H9 (cell line): Measurements from ENCODE around the gene BCAS3. TPM values are rescaled to one million over a fixed set of nuclear protein-coding genes. Genes with fewer than 3 reads are reported as not detected.

ENCODE experiments used
- DNase-seq: peaks from one replicate; pipeline ENCODE4 v3.0.0-alpha.2; 2017
- H2AFZ ChIP-seq: one replicate; pipeline ENCODE4 v1.6.1; 2013; ENCODE audit warnings: mild to moderate bottlenecking, low read length, control low read depth, moderate library complexity
- H2AK5ac ChIP-seq: 2 replicates; pipeline ENCODE4 v1.6.1; 2013; ENCODE audit warnings: low read length, control low read depth, mixed read lengths; ENCODE audit not compliant: insufficient read length
- H2BK120ac ChIP-seq: one replicate; pipeline ENCODE4 v1.6.1; 2013; ENCODE audit warnings: low read depth, mild to moderate bottlenecking, low read length, control low read depth, inconsistent platforms; ENCODE audit not compliant: poor library complexity, severe bottlenecking
- H2BK12ac ChIP-seq: 2 replicates; pipeline ENCODE4 v1.6.1; 2013; ENCODE audit warnings: low read length, control low read depth, mixed read lengths, low read depth; ENCODE audit not compliant: insufficient read length
- H2BK15ac ChIP-seq: 2 replicates; pipeline ENCODE4 v1.6.1; 2013; ENCODE audit warnings: low read depth, low read length, control low read depth
- H2BK20ac ChIP-seq: one replicate; pipeline ENCODE4 v1.6.1; 2013; ENCODE audit warnings: low read depth, mild to moderate bottlenecking, low read length, control low read depth, inconsistent platforms; ENCODE audit not compliant: poor library complexity, severe bottlenecking
- H2BK5ac ChIP-seq: 2 replicates; pipeline ENCODE4 v1.6.1; 2013; ENCODE audit warnings: low read length, control low read depth, mixed read lengths; ENCODE audit not compliant: insufficient read length
- H3K14ac ChIP-seq: 2 replicates; pipeline ENCODE4 v1.6.1; 2013; ENCODE audit warnings: low read length, control low read depth; ENCODE audit not compliant: insufficient read depth
- H3K18ac ChIP-seq: 2 replicates; pipeline ENCODE4 v1.6.1; 2013; ENCODE audit warnings: low read depth, mild to moderate bottlenecking, mixed read lengths, low read length, control low read depth; ENCODE audit not compliant: insufficient read length
- H3K23ac ChIP-seq: 2 replicates; pipeline ENCODE4 v1.6.1; 2013; ENCODE audit warnings: low read length, control low read depth, mixed read lengths, low read depth; ENCODE audit not compliant: insufficient read length
- H3K23me2 ChIP-seq: 2 replicates; pipeline ENCODE4 v1.6.1; 2013; ENCODE audit warnings: low read depth, mild to moderate bottlenecking, mixed read lengths, low read length, control low read depth; ENCODE audit not compliant: insufficient read length, poor library complexity, severe bottlenecking
- H3K27ac ChIP-seq: 2 replicates; pipeline ENCODE4 v1.5.1; 2013; ENCODE audit warnings: low read length, control low read depth, mixed read lengths, low read depth; ENCODE audit not compliant: insufficient read length
- H3K27me3 ChIP-seq: 2 replicates; pipeline ENCODE4 v1.6.1; 2013; ENCODE audit warnings: low read length, control low read depth, inconsistent platforms; ENCODE audit not compliant: insufficient read depth
- H3K4ac ChIP-seq: 2 replicates; pipeline ENCODE4 v1.6.1; 2013; ENCODE audit warnings: low read depth, mild to moderate bottlenecking, control low read depth, inconsistent platforms, low read length, moderate library complexity
- H3K4me1 ChIP-seq: 2 replicates; pipeline ENCODE4 v1.6.1; 2013; ENCODE audit warnings: low read length, control low read depth, inconsistent platforms; ENCODE audit not compliant: insufficient read depth
- H3K4me2 ChIP-seq: 2 replicates; pipeline ENCODE4 v1.6.1; 2013; ENCODE audit warnings: low read length, control low read depth, mixed read lengths; ENCODE audit not compliant: insufficient read length, insufficient read depth
- H3K56ac ChIP-seq: 2 replicates; pipeline ENCODE4 v1.6.1; 2013; ENCODE audit warnings: low read depth, mild to moderate bottlenecking, mixed read lengths, low read length, control low read depth; ENCODE audit not compliant: insufficient read length
- H3K79me1 ChIP-seq: 2 replicates; pipeline ENCODE4 v1.6.1; 2013; ENCODE audit warnings: low read depth, mild to moderate bottlenecking, moderate library complexity, low read length, control low read depth, inconsistent platforms; ENCODE audit not compliant: insufficient read depth, poor library complexity, severe bottlenecking
- H3K79me2 ChIP-seq: 2 replicates; pipeline ENCODE4 v1.6.1; 2013; ENCODE audit warnings: low read length, control low read depth, inconsistent platforms; ENCODE audit not compliant: insufficient read depth
- H3K9ac ChIP-seq: 2 replicates; pipeline ENCODE4 v1.6.1; 2013; ENCODE audit warnings: low read length, control low read depth, mixed read lengths; ENCODE audit not compliant: insufficient read length; ENCODE audit errors: extremely low read depth
- H3K9me3 ChIP-seq: one replicate; pipeline ENCODE4 v1.6.1; 2013; ENCODE audit warnings: low read depth, low read length, inconsistent platforms; ENCODE audit not compliant: control insufficient read depth
- H3T11ph ChIP-seq: one replicate; pipeline ENCODE4 v1.6.1; 2013; ENCODE audit warnings: mild to moderate bottlenecking, low read length, control low read depth, inconsistent platforms
- H4K20me1 ChIP-seq: one replicate; pipeline ENCODE4 v1.6.1; 2013; ENCODE audit not compliant: control insufficient read depth, insufficient read length, insufficient read depth
- H4K5ac ChIP-seq: 2 replicates; pipeline ENCODE4 v1.6.1; 2013; ENCODE audit warnings: low read depth, mild to moderate bottlenecking, mixed read lengths, low read length, control low read depth; ENCODE audit not compliant: insufficient read length
- H4K8ac ChIP-seq: replicated peaks from 2 replicates; pipeline ENCODE4 v1.6.1; 2013; ENCODE audit warnings: low read length, control low read depth, mixed read lengths, low read depth; ENCODE audit not compliant: insufficient read length
- H4K91ac ChIP-seq: 2 replicates; pipeline ENCODE4 v1.6.1; 2013; ENCODE audit warnings: low read depth, mild to moderate bottlenecking, moderate library complexity, mixed read lengths, low read length, control low read depth; ENCODE audit not compliant: insufficient read length
- H3K27ac Mint-ChIP-seq, 3 experiments: 2 replicates in 2 of 3; 3 replicates in 1 of 3; pipeline ENCODE4 v1.8.0; 2020 to 2021; ENCODE audit warnings: mixed read lengths in 3 of 3, mild to moderate bottlenecking in 1 of 3, moderate library complexity in 1 of 3
- H3K27me3 Mint-ChIP-seq: 2 replicates; pipeline ENCODE4 v1.8.0; 2021; ENCODE audit warnings: low read depth, mild to moderate bottlenecking, moderate library complexity, mixed read lengths
- H3K36me3 Mint-ChIP-seq, 3 experiments: 2 replicates in 2 of 3; 3 replicates in 1 of 3; pipeline ENCODE4 v1.8.0; 2020 to 2021; ENCODE audit warnings: low read depth in 3 of 3, mixed read lengths in 3 of 3; ENCODE audit not compliant: insufficient read depth in 1 of 3
- H3K4me1 Mint-ChIP-seq, 2 experiments: 2 replicates each; pipeline ENCODE4 v1.8.0; 2020; ENCODE audit warnings: mixed read lengths in 2 of 2
- H3K4me3 Mint-ChIP-seq, 2 experiments: 2 replicates in 1 of 2; 3 replicates in 1 of 2; pipeline ENCODE4 v1.8.0; 2020 to 2021; ENCODE audit warnings: mild to moderate bottlenecking in 2 of 2, mixed read lengths in 2 of 2, moderate library complexity in 1 of 2
- H3K9me3 Mint-ChIP-seq, 2 experiments: 2 replicates in 1 of 2; 3 replicates in 1 of 2; pipeline ENCODE4 v1.8.0; 2020; ENCODE audit warnings: mild to moderate bottlenecking in 2 of 2, mixed read lengths in 2 of 2, moderate library complexity in 1 of 2
- WGBS: extraction: QIAGEN DNeasy Blood & Tissue Kit; methylation state at CpG from one replicate; pipeline ENCODE4 v1.1.7; 2013; ENCODE audit warnings: missing lambda C conversion rate, low lambda C conversion rate, mixed read lengths; ENCODE audit not compliant: insufficient read length; ENCODE audit errors: extremely low coverage; 5-methylcytosine and 5-hydroxymethylcytosine counted together
- total RNA-seq: library from RNA; stranded (reverse); gene quantifications from 2 replicates; pipeline ENCODE4 v1.2.1, GENCODE V29; 2021
- TF ChIP-seq, protein P1 (sequence below): fragments of 200-600 bp; sonication (generic); conservative IDR thresholded peaks from 3 replicates; pipeline ENCODE4 v1.8.0; 2021; ENCODE audit warnings: antibody characterized with exemption, mild to moderate bottlenecking

BCAS3 gene
- total RNA-seq, 1 experiment from 2014 or later = 22.4 TPM

- Histone ChIP-seq H3T11ph (no peak overlapping the region), H3K23me2 (no peaks in the 10 kb centered on the region), H3K56ac (no peak overlapping the region), H2BK12ac (no peak overlapping the region), H2BK20ac (no peak overlapping the region), H4K8ac (no peak overlapping the region), H2BK15ac (no peak overlapping the region), H3K9me3 (no peaks in the 10 kb centered on the region), H2BK5ac (no peak overlapping the region), H3K79me2 (no peaks in the 10 kb centered on the region), H3K79me1 (no peaks in the 10 kb centered on the region), H3K4me1 (no peaks in the 10 kb centered on the region), H2AK5ac (no peak overlapping the region), H3K27ac (no peak overlapping the region), H3K9ac (no peak overlapping the region), H3K27me3 (no peaks in the 10 kb centered on the region), H3K23ac (no peak overlapping the region), H2BK120ac (no peak overlapping the region), H4K5ac (no peak overlapping the region), H3K14ac (no peak overlapping the region; the same call in 1 of the 2 replicates), H4K91ac (no peak overlapping the region), H4K20me1 (no peaks in the 10 kb centered on the region), H3K4ac (no peak overlapping the region), H2AFZ (no peak overlapping the region), H3K4me2 (no peak overlapping the region), H3K18ac (no peak overlapping the region)
- Mint-ChIP-seq H3K9me3 (no peaks in the 10 kb centered on the region), H3K4me1 (peaks cover 20 to 33% of the 10 kb centered on the region in 2 experiments), H3K4me3 (no peak overlapping the region), H3K27me3 (no peaks in the 10 kb centered on the region; the same call in 1 of the 2 replicates), H3K27ac (no peak overlapping the region; a peak in 1 of 7 replicates), H3K36me3 (no peaks in the 10 kb centered on the region)
- no CpG with 5 or more reads among the region's 5 CpGs for WGBS
- no peak for DNase-seq
- TF ChIP-seq, protein P1, sequence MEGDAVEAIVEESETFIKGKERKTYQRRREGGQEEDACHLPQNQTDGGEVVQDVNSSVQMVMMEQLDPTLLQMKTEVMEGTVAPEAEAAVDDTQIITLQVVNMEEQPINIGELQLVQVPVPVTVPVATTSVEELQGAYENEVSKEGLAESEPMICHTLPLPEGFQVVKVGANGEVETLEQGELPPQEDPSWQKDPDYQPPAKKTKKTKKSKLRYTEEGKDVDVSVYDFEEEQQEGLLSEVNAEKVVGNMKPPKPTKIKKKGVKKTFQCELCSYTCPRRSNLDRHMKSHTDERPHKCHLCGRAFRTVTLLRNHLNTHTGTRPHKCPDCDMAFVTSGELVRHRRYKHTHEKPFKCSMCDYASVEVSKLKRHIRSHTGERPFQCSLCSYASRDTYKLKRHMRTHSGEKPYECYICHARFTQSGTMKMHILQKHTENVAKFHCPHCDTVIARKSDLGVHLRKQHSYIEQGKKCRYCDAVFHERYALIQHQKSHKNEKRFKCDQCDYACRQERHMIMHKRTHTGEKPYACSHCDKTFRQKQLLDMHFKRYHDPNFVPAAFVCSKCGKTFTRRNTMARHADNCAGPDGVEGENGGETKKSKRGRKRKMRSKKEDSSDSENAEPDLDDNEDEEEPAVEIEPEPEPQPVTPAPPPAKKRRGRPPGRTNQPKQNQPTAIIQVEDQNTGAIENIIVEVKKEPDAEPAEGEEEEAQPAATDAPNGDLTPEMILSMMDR = no peak
Measured at GRCh38 chr17:61381537-61381936, 703.9 kb downstream of the BCAS3 start.
